ENCODE results near the gene RAB6A. TPM values are rescaled to one million over a fixed set of nuclear protein-coding genes. Genes with fewer than 3 reads are reported as not detected.

Gene RAB6A
- total and polyA plus RNA-seq, 2 of the 8 experiments (the other 6 are each of a cell fraction or from before 2014, with no cell fraction given) = 24.4 to 88.6 TPM

DNA sequence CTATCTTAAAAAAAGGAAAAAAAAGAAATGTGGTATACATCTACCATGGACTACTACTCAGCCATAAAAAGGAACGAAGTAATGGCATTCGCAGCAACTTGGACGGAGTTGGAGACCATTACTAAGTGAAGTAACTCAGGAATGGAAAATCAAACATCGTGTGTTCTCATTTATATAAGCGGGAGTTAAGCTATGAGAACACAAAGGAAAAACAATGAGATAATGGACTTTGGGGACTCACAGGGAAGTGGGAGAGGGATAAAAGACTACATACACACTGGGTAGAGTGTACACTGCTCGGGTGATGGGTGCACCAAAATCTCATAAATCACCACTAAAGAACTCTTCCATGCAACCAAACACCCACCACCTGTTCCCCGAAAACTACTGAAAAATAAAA lies 11.8 kb downstream of the RAB6A start:
- Histone ChIP-seq H4K20me1 (replicated peaks in 1 of 2; ENCODE audit: control insufficient read depth in 1 of 2, insufficient read depth in 2 of 2, low read length in 2 of 2) (peaks cover 5 to 19% of the 10 kb centered on the region in 2 experiments), H3K4ac (replicated peaks; ENCODE audit: insufficient read length, low read depth, low read length) (no peak overlapping the region)

More for the DNA sequence above, 11.8 kb downstream of the RAB6A start:
- H3K9ac ChIP-seq (replicated peaks in 1 of 4; ENCODE audit: extremely low read depth in 1 of 4, low read depth in 3 of 4, low read length in 3 of 4) = no peak overlapping the region
- H4K91ac ChIP-seq (replicated peaks; ENCODE audit: insufficient read length, low read length) = no peak overlapping the region
- no peaks in the 10 kb centered on the region for H3K23me2 ChIP-seq (ENCODE audit: low read depth, low read length)
- H2AFZ ChIP-seq (ENCODE audit: low read length) = no peak overlapping the region
- TF ChIP-seq BCL11A (IDR thresholded peaks at IDR 0.05; ENCODE audit: low read depth in 2 of 2, low read length in 2 of 2) (no peak), FOSL1 (IDR thresholded peaks at IDR 0.05; ENCODE audit: insufficient read depth, low read depth, low read length) (no peak)
- no peak overlapping the region for H3K4me3 ChIP-seq (ENCODE audit: extremely low read depth in 1 of 4, insufficient read depth in 2 of 4, low read depth in 3 of 4, low read length in 4 of 4)
- DNase-seq (ENCODE audit: low read depth in 1 of 2, low spot score in 2 of 2) = no peak
- WGBS, 2 experiments (ENCODE audit: extremely low coverage in 1 of 2, insufficient coverage in 1 of 2, insufficient read length in 1 of 2, insufficient replicate concordance in 2 of 2, low coverage in 1 of 2, low lambda C conversion rate in 2 of 2, missing lambda C conversion rate in 1 of 2) = 92% methylated on average over 7 of the region's 7 CpGs; no CpG with 5 or more reads in 1 of the 2 experiments
- FAIRE-seq = no peak
- no peak overlapping the region for H2BK20ac ChIP-seq (ENCODE audit: low read length)
- H3K4me1 ChIP-seq (replicated peaks in 1 of 4; ENCODE audit: control insufficient read depth in 3 of 4, insufficient read depth in 4 of 4, low read length in 3 of 4) = no peaks in the 10 kb centered on the region; a peak in 1 of 7 replicates
- H2BK5ac ChIP-seq (ENCODE audit: low read depth, low read length) = no peak overlapping the region
- H3K79me2 ChIP-seq (ENCODE audit: control insufficient read depth in 1 of 2, insufficient read depth in 2 of 2, low read length in 2 of 2) = peaks cover 23 to 91% of the 10 kb centered on the region in 2 experiments
- H4K5ac ChIP-seq (ENCODE audit: insufficient read length, low read depth, low read length) = no peak overlapping the region
- H3K56ac ChIP-seq (replicated peaks; ENCODE audit: insufficient read length, low read depth, low read length) = no peak overlapping the region
- no peak overlapping the region for H3K18ac ChIP-seq (ENCODE audit: extremely low read depth, low read length)
- H3K79me1 ChIP-seq (ENCODE audit: low read depth, low read length) = peaks cover 36% of the 10 kb centered on the region
- H3K27me3 ChIP-seq (replicated peaks in 1 of 4; ENCODE audit: control insufficient read depth in 3 of 4, extremely low read depth in 1 of 4, insufficient read depth in 3 of 4, low read length in 3 of 4) = no peaks in the 10 kb centered on the region
- H2BK12ac ChIP-seq (ENCODE audit: low read depth, low read length) = no peak overlapping the region
- no peaks in the 10 kb centered on the region for H3K9me3 ChIP-seq (ENCODE audit: insufficient read depth in 2 of 2, low read depth in 1 of 2, low read length in 1 of 2)
- POLR2A ChIA-PET (ENCODE audit: partially characterized antibody) = interaction anchor here (1.0 to 2.8 kb wide), 3 partner anchors 12 to 39 kb away, joined by 3 to 9 read pairs (median 7); partner anchors contain the start of genes MRPL48 and RAB6A
- no peak overlapping the region for H3K23ac ChIP-seq (ENCODE audit: insufficient read length)
- no peak overlapping the region for H3K4me2 ChIP-seq (ENCODE audit: insufficient read depth in 1 of 2, low read depth in 2 of 2, low read length in 2 of 2)
- no peak overlapping the region for H3K14ac ChIP-seq (ENCODE audit: insufficient read length)
- no peak overlapping the region for H2AK5ac ChIP-seq (ENCODE audit: low read depth, low read length)
- no peak overlapping the region for H2BK120ac ChIP-seq (replicated peaks; ENCODE audit: low read depth, low read length)
- CTCF ChIA-PET (ENCODE audit: partially characterized antibody) = interaction anchor here (1.0 kb wide), 1 partner anchor 30 kb away, joined by 3 read pairs; no protein-coding TSS in a partner anchor
- no peaks in the 10 kb centered on the region for H3K36me3 ChIP-seq (ENCODE audit: control insufficient read depth in 2 of 4, insufficient read depth in 4 of 4, low read length in 3 of 4)
- no peak overlapping the region for H3K27ac ChIP-seq (ENCODE audit: low read depth, low read length)
- no peak overlapping the region for H2BK15ac ChIP-seq (ENCODE audit: low read length)
- H4K8ac ChIP-seq (ENCODE audit: extremely low read depth, insufficient read depth, low read length) = no peak overlapping the region

Measured in H1 (cell line).